Esophagus muscularis mucosa (tissue), 4 donors: ENCODE data around the gene MFSD1.

Source experiments
- EP300 ChIP-seq: sonication (generic); formaldehyde crosslinking; IDR thresholded peaks from one replicate; pipeline ENCODE4 v1.6.1; 2017; ENCODE audit warnings: antibody characterized with exemption
- POLR2A ChIP-seq: fragments of 450-650 bp; IDR thresholded peaks from one replicate; pipeline ENCODE4 v1.6.1; 2017; ENCODE audit warnings: antibody characterized with exemption, moderate library complexity, mild to moderate bottlenecking, low read depth
- POLR2AphosphoS5 ChIP-seq, 2 donors: sonication (generic); formaldehyde crosslinking; IDR thresholded peaks; one replicate each; pipeline ENCODE4 v1.6.1; 2017; ENCODE audit warnings: antibody characterized with exemption in 2 of 2
- TF ChIP-seq, protein P1 (sequence below), 3 experiments: fragments of 200-600 bp in 2 of 3; fragments of 450-650 bp in 1 of 3; sonication (generic) in 2 of 3; IDR thresholded peaks; one replicate each; pipeline ENCODE4 v1.5.1; 2017 to 2019; ENCODE audit warnings: antibody characterized with exemption in 3 of 3, mild to moderate bottlenecking in 2 of 3, moderate library complexity in 1 of 3

DNA sequence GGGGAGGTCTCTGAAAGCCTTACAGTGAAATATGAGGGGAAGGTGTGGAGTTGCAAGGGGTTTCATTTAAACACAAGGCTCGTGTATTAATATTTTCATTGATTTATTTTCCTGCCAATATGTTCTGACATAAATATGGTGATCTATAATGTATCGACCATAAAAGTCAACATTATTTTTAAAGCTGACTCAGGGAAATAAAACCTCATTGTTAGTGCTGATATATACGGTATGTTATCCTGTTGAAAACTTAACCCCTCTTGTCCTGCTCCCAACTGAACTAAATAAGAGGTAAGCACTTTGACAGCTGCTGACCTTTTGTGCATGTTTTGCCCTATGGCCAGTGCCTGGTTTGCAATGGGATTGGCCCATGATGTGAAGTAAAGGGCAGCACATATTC is 47.9 kb downstream of the MFSD1 start:
- TF ChIP-seq, protein P1, sequence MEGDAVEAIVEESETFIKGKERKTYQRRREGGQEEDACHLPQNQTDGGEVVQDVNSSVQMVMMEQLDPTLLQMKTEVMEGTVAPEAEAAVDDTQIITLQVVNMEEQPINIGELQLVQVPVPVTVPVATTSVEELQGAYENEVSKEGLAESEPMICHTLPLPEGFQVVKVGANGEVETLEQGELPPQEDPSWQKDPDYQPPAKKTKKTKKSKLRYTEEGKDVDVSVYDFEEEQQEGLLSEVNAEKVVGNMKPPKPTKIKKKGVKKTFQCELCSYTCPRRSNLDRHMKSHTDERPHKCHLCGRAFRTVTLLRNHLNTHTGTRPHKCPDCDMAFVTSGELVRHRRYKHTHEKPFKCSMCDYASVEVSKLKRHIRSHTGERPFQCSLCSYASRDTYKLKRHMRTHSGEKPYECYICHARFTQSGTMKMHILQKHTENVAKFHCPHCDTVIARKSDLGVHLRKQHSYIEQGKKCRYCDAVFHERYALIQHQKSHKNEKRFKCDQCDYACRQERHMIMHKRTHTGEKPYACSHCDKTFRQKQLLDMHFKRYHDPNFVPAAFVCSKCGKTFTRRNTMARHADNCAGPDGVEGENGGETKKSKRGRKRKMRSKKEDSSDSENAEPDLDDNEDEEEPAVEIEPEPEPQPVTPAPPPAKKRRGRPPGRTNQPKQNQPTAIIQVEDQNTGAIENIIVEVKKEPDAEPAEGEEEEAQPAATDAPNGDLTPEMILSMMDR (IDR thresholded peaks at IDR 0.05): no peak
- TF ChIP-seq POLR2A: no peak
- TF ChIP-seq POLR2AphosphoS5 (IDR thresholded peaks at IDR 0.05): no peak
- no peak for TF ChIP-seq EP300
